NCI-H1048 (cell line): ENCODE results near the gene IFIT2.
"Not testable (repeated sequence)": the region's sequence is repeated elsewhere in the genome, so short reads cannot be mapped to it uniquely, and the experiment has no call there.

ENCODE experiments used
- DNase-seq: peaks from one replicate; lab custom pipeline; 2025; lab: John Stamatoyannopoulos, UW

IFIT2 gene

GRCh38 chr10:89308736-89309135 is 6.9 kb downstream of the IFIT2 start:
- no peak for DNase-seq

GRCh38 chr10:89309156-89310055 is 7.6 kb downstream of the IFIT2 start:
- no peak for DNase-seq

DNA sequence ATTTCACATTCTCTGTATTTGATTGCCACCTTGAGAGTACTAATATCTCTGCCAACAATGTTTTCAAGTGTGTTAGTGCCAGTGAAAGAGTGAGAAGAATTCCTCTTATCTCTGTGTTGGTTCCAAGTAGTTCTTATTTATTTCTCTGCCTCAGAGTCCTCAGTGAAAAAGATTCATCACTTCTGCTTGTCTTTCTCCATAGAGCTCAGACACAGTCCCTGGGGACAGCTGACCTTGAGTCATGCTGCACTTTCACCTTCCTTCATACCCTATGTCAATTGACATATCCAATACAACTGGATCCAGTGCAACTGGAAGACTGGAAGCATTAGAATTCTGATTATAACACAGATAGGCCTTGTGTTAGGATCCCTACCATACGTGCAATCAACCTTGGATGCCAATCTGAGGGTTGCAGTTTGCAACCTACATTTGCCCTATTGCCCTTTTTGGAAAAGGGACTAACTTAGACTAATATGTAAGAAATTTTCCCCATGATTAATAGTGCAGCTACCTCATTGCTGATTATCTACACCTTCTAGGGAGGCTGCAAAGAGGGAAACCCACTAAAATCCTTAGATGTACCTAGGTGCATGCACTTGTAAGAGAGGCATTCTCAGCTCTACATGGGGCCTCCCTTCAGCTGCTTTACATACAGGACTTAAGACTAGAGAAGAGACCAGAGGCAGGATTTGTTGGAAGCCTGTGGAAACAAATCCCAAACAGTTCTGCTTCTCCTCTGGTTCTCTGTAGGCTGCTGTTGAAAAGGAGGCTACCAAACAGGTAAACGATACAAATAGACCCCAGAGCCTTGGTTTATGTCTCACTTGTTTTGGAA is 8.4 kb downstream of the IFIT2 start:
- no peak for DNase-seq

GRCh38 chr10:89312973-89313372 is 11.1 kb downstream of the IFIT2 start:
- DNase-seq = no peak

DNA sequence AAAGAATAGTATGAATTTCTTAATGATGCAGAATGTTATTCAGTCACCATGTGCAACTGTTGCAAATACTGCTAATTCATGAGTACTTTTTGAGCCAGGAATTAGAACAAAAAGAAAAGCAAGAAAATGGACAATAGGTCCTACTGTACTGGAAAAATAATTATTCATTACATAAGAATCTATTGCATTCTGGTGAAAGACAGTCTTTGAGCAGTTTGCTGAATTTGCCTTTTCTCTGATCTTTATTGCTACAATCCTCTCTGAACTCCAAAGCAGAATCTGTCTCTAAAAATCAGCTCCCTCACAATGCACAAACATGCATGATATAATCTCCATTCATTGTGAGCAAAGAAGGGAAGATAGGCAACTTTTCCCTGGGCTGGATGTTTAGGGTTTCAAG is 12.8 kb downstream of the IFIT2 start:
- DNase-seq = no peak

DNA sequence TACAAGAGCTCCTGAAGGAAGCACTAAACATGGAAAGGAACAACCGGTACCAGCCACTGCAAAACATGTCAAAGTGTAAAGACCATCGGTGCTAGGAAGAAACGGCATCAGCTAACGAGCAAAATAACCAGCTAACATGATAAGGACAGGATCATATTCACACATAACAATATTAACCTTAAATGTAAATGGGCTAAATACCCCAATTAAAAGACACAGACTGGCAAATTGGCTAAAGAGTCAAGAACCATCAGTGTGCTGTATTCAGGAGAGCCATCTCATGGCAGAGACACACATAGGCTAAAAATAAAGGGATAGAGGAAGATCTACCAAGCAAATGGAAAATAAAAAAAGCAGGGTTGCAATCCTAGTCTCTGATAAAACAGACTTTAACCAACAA is 16.2 kb downstream of the IFIT2 start:
- not testable (repeated sequence) for DNase-seq

GRCh38 chr10:89325081-89325480 is 23.2 kb downstream of the IFIT2 start:
- DNase-seq = not testable (repeated sequence)

GRCh38 chr10:89325856-89326255 is 24.0 kb downstream of the IFIT2 start:
- DNase-seq = not testable (repeated sequence)

DNA sequence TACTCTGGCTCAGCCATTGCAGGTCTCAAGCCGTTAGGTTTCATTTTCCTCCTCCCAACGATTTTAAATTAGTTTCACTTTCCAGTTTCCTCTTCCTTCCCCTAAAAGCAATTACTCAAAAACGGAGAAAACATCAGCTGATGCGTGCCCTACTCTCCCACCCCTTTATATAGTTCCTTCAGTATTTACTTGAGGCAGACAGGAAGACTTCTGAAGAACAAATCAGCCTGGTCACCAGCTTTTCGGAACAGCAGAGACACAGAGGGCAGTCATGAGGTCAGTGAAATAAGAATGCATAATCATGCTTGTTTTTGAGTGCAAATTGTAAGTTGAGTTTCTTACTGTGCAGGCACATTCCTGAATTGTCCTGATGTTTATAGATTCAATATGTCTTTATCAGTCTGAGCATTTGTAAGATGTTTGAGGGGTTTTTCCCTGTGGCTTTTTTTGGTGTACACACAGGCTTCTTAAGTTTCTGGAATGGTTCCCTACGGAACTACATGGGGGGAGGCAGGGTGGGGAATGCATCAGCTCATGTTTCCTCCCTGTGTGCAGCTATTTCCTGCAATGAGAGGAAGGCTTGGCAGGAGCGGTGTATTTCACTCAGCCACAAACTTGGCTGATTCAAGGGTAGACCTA is 26.1 kb downstream of the IFIT2 start, which contains the start of gene IFIT3:
Gene IFIT3 (plus strand): TSS at position 195 of the 639 bp plus-strand sequence. CDS start 77 bp downstream, at position 272.
- DNase-seq = no peak

DNA sequence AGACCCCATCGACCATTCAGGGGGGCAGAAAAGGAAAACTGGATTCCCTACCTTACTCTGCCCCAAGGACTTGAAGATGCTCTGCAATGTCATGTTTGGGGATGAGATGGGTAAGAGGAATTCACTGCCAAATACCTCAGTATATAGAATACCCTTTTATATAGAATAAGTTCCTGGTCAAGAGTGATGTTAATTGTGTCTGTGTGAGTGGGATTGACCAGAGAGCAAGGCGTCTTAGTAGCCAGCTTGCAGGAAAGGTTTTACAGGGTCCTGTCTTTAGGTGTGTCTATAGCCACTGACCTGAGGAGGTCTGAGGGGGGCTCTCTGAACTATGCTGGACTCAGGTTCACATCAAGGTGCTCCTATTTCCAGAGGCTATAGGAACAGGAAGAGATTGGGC is 27.3 kb downstream of the IFIT2 start:
- no peak for DNase-seq

- not testable (repeated sequence) for DNase-seq
Observed at GRCh38 chr10:89330014-89330413, 28.2 kb downstream of the IFIT2 start.

DNA sequence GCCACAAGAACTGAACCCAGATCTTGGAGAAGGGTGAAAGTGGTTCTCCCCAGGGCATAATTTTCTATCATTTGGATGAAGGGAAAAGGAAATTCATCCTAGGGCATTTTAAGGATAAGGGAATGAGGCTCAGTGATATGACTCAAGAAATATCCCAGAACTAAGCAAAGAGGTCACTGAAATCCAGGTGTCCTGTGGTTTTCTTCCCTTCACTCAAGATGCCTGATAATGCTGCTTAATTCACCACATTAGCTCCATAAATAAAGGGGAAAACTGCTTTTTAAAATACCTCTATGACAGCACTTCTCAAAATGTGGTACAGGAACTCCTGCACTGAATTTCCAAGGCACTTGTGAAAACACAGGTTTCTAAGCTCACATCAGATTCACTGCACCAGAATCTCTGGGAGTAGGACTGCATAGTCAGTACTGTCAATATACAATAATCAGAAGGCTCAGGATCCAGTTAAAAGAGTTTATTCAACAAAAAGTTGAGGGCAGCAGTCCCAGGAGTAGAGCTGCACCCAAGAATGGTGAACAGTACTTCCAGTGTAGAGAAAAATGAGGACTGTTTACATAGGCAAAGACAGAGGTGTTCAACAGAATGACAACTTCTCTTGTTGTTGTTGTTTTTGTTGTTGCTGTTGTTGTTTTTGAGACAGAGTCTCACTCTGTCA is 28.8 kb downstream of the IFIT2 start:
- DNase-seq = no peak

- DNase-seq = not testable (repeated sequence)
Observed at GRCh38 chr10:89331487-89332122, 29.8 kb downstream of the IFIT2 start.

GRCh38 chr10:89332123-89332633 is 30.3 kb downstream of the IFIT2 start:
- no peak for DNase-seq

GRCh38 chr10:89335226-89335625 is 33.4 kb downstream of the IFIT2 start:
- no peak for DNase-seq

DNA sequence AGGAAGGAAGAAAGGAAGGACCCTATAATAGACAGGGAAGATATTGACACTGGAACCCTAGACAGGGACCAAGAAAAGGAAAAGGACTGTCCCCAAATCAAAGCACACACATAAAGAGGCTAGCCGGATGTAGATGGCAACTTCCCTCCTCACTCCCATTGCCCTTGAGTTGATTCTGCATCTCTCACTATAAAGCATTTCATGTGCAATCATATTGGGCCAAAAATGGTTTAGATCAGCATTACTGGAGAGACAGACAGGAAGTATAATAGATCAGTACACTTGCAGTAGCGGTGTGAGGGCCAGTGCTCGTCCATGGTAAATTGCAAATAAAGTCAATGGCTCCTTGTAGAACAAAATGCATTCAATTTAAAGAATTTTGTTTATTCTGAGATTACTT is 34.4 kb downstream of the IFIT2 start:
- DNase-seq = no peak

GRCh38 chr10:89337484-89337883 is 35.6 kb downstream of the IFIT2 start:
- DNase-seq = no peak

DNA sequence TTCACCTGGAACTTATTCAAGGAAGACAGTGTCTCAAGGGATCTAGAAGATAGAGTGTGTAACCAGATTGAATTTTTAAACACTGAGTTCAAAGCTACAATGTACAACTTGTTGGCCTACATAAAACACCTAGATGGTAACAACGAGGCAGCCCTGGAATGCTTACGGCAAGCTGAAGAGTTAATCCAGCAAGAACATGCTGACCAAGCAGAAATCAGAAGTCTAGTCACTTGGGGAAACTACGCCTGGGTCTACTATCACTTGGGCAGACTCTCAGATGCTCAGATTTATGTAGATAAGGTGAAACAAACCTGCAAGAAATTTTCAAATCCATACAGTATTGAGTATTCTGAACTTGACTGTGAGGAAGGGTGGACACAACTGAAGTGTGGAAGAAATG is 36.9 kb downstream of the IFIT2 start:
- no peak for DNase-seq

DNA sequence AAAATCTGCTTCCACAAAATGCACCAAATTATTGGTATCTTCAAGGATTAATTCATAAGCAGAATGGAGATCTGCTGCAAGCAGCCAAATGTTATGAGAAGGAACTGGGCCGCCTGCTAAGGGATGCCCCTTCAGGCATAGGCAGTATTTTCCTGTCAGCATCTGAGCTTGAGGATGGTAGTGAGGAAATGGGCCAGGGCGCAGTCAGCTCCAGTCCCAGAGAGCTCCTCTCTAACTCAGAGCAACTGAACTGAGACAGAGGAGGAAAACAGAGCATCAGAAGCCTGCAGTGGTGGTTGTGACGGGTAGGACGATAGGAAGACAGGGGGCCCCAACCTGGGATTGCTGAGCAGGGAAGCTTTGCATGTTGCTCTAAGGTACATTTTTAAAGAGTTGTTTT is 38.0 kb downstream of the IFIT2 start:
- DNase-seq = no peak

- no peak for DNase-seq
Observed at GRCh38 chr10:89341649-89342048, 39.8 kb downstream of the IFIT2 start.
